K562 (cell line): Measurements from ENCODE around the gene COL23A1. TPM values are rescaled to one million over a fixed set of nuclear protein-coding genes. Genes with fewer than 3 reads are reported as not detected.

ENCODE experiments used
- MCM2 ChIP-seq: fragments of 450-650 bp; IDR thresholded peaks from 2 replicates; pipeline ENCODE4 v1.6.1; 2017; ENCODE audit warnings: low read depth, mild to moderate bottlenecking
- PTTG1 ChIP-seq: fragments of 450-650 bp; IDR thresholded peaks from 2 replicates; pipeline ENCODE4 v1.6.1; 2016; ENCODE audit warnings: low read depth, mild to moderate bottlenecking, missing genetic modification characterization, missing compliant biosample characterization
- SIN3B ChIP-seq: fragments of 450-650 bp; IDR thresholded peaks from 2 replicates; pipeline ENCODE4 v1.6.1; 2017; ENCODE audit warnings: low read depth, mild to moderate bottlenecking, moderate library complexity
- polyA plus RNA-seq, 8 experiments: library from polyadenylated mRNA; depleted of rRNA in 4 of 8; stranded (reverse) in 5 of 8; unstranded in 3 of 8; fragments of >200 nt; fragmentation: Nextera tagmentation in 2 of 8; fragmentation: Illumina TruSeq in 1 of 8; extraction: Ambion mirVana in 2 of 8; extraction: Trizol in 1 of 8; gene quantifications; 2 replicates each; pipeline versions ENCODE4 v1.2.1 to v1.2.3, GENCODE V29; 2011 to 2014; ENCODE audit warnings: inconsistent platforms in 1 of 8, missing spikeins in 1 of 8
- total RNA-seq, 7 experiments: library from RNA; depleted of rRNA in 6 of 7; stranded (reverse); fragments of >200 nt in 6 of 7; fragmentation: Illumina TruSeq in 2 of 7; extraction: Trizol in 2 of 7; gene quantifications; 2 replicates each; pipeline versions ENCODE4 v1.2.1 to v1.2.3, GENCODE V29; 2011 to 2021; ENCODE audit warnings: low replicate concordance in 1 of 7
- TF ChIP-seq, protein P1 (sequence below): fragments of 200-600 bp; sonication (generic); IDR thresholded peaks from one replicate; pipeline ENCODE4 v1.6.1; 2012; ENCODE audit warnings: mild to moderate bottlenecking, low read depth, low read length, inconsistent platforms
- TF ChIP-seq, protein P2 (sequence below): fragments of 250-450 bp; sonication (Bioruptor Pico); IDR thresholded peaks from 2 replicates; pipeline ENCODE4 v1.4.0; 2020; ENCODE audit warnings: mild to moderate bottlenecking
- TF ChIP-seq, protein P3 (sequence below): fragments of 250-450 bp; sonication (Bioruptor Pico); IDR thresholded peaks from 2 replicates; pipeline ENCODE4 v1.9.0; 2021; ENCODE audit warnings: mild to moderate bottlenecking
- TF ChIP-seq, protein P4 (sequence below), 2 experiments: IDR thresholded peaks in 1 of 2; conservative IDR thresholded peaks in 1 of 2; 2 replicates each; pipeline ENCODE4 v1.6.1; 2016; ENCODE audit warnings: low read depth in 2 of 2, mild to moderate bottlenecking in 1 of 2, missing compliant biosample characterization in 1 of 2, missing genetic modification characterization in 1 of 2, moderate library complexity in 1 of 2
- TF ChIP-seq, protein P5 (sequence below): fragments of 200-800 bp; sonication (Bioruptor generic); IDR thresholded peaks from 2 replicates; pipeline ENCODE4 v1.6.1; 2017; ENCODE audit warnings: missing genetic modification characterization, missing compliant biosample characterization

Gene COL23A1
- total and polyA plus RNA-seq, 9 of the 15 experiments (the other 6 are each of a cell fraction or from before 2014, with no cell fraction given): 0.09 TPM; not detected in 8

DNA sequence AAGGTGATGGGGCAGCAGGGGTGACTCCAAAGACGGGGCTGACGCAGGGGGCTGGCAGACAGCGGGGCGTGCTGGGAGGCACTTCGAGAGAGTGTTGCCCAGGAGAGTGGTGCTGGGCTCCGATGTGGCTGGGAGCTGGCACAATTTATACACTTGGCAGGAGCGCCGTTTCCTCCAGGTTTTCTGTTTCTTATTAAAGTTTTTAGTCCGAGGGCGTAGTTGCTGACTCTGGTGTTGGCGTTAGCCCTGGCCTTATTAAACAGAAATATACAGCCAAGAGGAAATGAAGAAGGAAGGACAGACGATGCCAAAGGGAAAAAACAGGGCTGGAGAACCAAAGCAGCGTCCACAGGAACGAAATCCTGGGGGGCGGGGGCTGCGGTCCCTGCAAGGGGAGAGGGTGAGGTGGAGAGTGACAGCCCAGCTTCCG lies 218.0 kb downstream of the COL23A1 start (continued):
- TF ChIP-seq, protein P1, sequence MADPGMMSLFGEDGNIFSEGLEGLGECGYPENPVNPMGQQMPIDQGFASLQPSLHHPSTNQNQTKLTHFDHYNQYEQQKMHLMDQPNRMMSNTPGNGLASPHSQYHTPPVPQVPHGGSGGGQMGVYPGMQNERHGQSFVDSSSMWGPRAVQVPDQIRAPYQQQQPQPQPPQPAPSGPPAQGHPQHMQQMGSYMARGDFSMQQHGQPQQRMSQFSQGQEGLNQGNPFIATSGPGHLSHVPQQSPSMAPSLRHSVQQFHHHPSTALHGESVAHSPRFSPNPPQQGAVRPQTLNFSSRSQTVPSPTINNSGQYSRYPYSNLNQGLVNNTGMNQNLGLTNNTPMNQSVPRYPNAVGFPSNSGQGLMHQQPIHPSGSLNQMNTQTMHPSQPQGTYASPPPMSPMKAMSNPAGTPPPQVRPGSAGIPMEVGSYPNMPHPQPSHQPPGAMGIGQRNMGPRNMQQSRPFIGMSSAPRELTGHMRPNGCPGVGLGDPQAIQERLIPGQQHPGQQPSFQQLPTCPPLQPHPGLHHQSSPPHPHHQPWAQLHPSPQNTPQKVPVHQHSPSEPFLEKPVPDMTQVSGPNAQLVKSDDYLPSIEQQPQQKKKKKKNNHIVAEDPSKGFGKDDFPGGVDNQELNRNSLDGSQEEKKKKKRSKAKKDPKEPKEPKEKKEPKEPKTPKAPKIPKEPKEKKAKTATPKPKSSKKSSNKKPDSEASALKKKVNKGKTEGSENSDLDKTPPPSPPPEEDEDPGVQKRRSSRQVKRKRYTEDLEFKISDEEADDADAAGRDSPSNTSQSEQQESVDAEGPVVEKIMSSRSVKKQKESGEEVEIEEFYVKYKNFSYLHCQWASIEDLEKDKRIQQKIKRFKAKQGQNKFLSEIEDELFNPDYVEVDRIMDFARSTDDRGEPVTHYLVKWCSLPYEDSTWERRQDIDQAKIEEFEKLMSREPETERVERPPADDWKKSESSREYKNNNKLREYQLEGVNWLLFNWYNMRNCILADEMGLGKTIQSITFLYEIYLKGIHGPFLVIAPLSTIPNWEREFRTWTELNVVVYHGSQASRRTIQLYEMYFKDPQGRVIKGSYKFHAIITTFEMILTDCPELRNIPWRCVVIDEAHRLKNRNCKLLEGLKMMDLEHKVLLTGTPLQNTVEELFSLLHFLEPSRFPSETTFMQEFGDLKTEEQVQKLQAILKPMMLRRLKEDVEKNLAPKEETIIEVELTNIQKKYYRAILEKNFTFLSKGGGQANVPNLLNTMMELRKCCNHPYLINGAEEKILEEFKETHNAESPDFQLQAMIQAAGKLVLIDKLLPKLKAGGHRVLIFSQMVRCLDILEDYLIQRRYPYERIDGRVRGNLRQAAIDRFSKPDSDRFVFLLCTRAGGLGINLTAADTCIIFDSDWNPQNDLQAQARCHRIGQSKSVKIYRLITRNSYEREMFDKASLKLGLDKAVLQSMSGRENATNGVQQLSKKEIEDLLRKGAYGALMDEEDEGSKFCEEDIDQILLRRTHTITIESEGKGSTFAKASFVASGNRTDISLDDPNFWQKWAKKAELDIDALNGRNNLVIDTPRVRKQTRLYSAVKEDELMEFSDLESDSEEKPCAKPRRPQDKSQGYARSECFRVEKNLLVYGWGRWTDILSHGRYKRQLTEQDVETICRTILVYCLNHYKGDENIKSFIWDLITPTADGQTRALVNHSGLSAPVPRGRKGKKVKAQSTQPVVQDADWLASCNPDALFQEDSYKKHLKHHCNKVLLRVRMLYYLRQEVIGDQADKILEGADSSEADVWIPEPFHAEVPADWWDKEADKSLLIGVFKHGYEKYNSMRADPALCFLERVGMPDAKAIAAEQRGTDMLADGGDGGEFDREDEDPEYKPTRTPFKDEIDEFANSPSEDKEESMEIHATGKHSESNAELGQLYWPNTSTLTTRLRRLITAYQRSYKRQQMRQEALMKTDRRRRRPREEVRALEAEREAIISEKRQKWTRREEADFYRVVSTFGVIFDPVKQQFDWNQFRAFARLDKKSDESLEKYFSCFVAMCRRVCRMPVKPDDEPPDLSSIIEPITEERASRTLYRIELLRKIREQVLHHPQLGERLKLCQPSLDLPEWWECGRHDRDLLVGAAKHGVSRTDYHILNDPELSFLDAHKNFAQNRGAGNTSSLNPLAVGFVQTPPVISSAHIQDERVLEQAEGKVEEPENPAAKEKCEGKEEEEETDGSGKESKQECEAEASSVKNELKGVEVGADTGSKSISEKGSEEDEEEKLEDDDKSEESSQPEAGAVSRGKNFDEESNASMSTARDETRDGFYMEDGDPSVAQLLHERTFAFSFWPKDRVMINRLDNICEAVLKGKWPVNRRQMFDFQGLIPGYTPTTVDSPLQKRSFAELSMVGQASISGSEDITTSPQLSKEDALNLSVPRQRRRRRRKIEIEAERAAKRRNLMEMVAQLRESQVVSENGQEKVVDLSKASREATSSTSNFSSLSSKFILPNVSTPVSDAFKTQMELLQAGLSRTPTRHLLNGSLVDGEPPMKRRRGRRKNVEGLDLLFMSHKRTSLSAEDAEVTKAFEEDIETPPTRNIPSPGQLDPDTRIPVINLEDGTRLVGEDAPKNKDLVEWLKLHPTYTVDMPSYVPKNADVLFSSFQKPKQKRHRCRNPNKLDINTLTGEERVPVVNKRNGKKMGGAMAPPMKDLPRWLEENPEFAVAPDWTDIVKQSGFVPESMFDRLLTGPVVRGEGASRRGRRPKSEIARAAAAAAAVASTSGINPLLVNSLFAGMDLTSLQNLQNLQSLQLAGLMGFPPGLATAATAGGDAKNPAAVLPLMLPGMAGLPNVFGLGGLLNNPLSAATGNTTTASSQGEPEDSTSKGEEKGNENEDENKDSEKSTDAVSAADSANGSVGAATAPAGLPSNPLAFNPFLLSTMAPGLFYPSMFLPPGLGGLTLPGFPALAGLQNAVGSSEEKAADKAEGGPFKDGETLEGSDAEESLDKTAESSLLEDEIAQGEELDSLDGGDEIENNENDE: no peak
- TF ChIP-seq, protein P2, sequence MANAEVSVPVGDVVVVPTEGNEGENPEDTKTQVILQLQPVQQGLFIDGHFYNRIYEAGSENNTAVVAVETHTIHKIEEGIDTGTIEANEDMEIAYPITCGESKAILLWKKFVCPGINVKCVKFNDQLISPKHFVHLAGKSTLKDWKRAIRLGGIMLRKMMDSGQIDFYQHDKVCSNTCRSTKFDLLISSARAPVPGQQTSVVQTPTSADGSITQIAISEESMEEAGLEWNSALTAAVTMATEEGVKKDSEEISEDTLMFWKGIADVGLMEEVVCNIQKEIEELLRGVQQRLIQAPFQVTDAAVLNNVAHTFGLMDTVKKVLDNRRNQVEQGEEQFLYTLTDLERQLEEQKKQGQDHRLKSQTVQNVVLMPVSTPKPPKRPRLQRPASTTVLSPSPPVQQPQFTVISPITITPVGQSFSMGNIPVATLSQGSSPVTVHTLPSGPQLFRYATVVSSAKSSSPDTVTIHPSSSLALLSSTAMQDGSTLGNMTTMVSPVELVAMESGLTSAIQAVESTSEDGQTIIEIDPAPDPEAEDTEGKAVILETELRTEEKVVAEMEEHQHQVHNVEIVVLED: no peak
- no peak for TF ChIP-seq PTTG1 (tag)
- TF ChIP-seq MCM2: no peak
- TF ChIP-seq, protein P3, sequence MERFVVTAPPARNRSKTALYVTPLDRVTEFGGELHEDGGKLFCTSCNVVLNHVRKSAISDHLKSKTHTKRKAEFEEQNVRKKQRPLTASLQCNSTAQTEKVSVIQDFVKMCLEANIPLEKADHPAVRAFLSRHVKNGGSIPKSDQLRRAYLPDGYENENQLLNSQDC (CRISPR knock-in tag): no peak
- TF ChIP-seq, protein P4, sequence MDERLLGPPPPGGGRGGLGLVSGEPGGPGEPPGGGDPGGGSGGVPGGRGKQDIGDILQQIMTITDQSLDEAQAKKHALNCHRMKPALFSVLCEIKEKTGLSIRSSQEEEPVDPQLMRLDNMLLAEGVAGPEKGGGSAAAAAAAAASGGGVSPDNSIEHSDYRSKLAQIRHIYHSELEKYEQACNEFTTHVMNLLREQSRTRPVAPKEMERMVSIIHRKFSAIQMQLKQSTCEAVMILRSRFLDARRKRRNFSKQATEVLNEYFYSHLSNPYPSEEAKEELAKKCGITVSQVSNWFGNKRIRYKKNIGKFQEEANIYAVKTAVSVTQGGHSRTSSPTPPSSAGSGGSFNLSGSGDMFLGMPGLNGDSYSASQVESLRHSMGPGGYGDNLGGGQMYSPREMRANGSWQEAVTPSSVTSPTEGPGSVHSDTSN (CRISPR knock-in tag; IDR thresholded peaks at IDR 0.05; ENCODE audit: low read depth): no peak
- TF ChIP-seq, protein P4 (tag; conservative IDR thresholded peaks at IDR 0.05; ENCODE audit: low read depth): no peak
- no peak for TF ChIP-seq SIN3B
- TF ChIP-seq, protein P5, sequence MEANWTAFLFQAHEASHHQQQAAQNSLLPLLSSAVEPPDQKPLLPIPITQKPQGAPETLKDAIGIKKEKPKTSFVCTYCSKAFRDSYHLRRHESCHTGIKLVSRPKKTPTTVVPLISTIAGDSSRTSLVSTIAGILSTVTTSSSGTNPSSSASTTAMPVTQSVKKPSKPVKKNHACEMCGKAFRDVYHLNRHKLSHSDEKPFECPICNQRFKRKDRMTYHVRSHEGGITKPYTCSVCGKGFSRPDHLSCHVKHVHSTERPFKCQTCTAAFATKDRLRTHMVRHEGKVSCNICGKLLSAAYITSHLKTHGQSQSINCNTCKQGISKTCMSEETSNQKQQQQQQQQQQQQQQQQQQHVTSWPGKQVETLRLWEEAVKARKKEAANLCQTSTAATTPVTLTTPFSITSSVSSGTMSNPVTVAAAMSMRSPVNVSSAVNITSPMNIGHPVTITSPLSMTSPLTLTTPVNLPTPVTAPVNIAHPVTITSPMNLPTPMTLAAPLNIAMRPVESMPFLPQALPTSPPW: no peak
